HepG2 (cell line): Measurements from ENCODE around the gene STYXL1. TPM values are rescaled to one million over a fixed set of nuclear protein-coding genes. Genes with fewer than 3 reads are reported as not detected.

Experiments
- HDAC1 ChIP-seq: sonication (generic); formaldehyde crosslinking; IDR thresholded peaks from 2 replicates; pipeline ENCODE4 v1.5.1; 2020; ENCODE audit warnings: mild to moderate bottlenecking, missing genetic modification reagents
- RBM22 ChIP-seq: fragments of 200-400 bp; formaldehyde crosslinking; optimal IDR thresholded peaks from 2 replicates; pipeline ENCODE3; 2017; ENCODE audit warnings: mild to moderate bottlenecking, low read length, moderate library complexity
- ZNF280D ChIP-seq: sonication (generic); formaldehyde crosslinking; IDR thresholded peaks from 2 replicates; pipeline ENCODE4 v1.5.1; 2020; ENCODE audit warnings: mild to moderate bottlenecking, missing genetic modification reagents
- polyA plus RNA-seq, 8 experiments: library from polyadenylated mRNA; depleted of rRNA in 3 of 8; stranded (reverse) in 7 of 8; unstranded in 1 of 8; fragments of >200 nt; fragmentation: Illumina TruSeq in 4 of 8; extraction: Trizol in 4 of 8; gene quantifications; 2 replicates each; pipeline versions ENCODE4 v1.2.1 to v1.2.3, GENCODE V29; 2011 to 2016; ENCODE audit warnings: low read depth in 4 of 8, missing spikeins in 1 of 8, mixed read lengths in 1 of 8; ENCODE audit not compliant: insufficient read depth in 1 of 8
- total RNA-seq, 5 experiments: library from RNA; depleted of rRNA; stranded (reverse); fragments of >200 nt; fragmentation: Illumina TruSeq; extraction: Trizol; gene quantifications; 2 replicates each; pipeline ENCODE4 v1.2.3, GENCODE V29; 2016; ENCODE audit warnings: low read depth in 1 of 5
- TF ChIP-seq, protein P1 (sequence below): sonication (generic); formaldehyde crosslinking; IDR thresholded peaks from 2 replicates; pipeline ENCODE4 v1.5.0; 2020; ENCODE audit warnings: mild to moderate bottlenecking, missing genetic modification reagents, borderline replicate concordance
- TF ChIP-seq, protein P2 (sequence below): sonication (generic); formaldehyde crosslinking; IDR thresholded peaks from 2 replicates; pipeline ENCODE4 v1.5.1; 2020; ENCODE audit warnings: missing genetic modification reagents, mild to moderate bottlenecking, borderline replicate concordance

The STYXL1 gene
- total and polyA plus RNA-seq, 2 of the 13 experiments (the other 11 are each of a cell fraction or from before 2014, with no cell fraction given), result 23.9 to 38.3 TPM

DNA sequence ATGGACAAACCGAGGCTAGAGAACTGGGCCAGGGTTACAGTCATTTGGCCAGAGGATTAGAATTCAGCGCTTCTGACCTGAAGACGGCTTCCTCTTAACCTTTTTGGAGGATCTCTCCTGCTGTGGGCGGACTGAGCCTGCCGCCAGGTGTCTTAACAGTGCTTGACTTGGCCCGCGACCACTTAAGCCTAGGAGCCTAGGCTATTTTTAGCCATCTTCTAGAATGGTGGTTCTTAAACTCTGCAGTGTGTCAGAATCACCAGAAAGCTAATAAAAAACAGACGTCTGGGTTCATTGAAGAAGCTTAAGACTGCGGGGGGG lies 828 bp upstream of the STYXL1 start (continued):
- TF ChIP-seq, protein P1, sequence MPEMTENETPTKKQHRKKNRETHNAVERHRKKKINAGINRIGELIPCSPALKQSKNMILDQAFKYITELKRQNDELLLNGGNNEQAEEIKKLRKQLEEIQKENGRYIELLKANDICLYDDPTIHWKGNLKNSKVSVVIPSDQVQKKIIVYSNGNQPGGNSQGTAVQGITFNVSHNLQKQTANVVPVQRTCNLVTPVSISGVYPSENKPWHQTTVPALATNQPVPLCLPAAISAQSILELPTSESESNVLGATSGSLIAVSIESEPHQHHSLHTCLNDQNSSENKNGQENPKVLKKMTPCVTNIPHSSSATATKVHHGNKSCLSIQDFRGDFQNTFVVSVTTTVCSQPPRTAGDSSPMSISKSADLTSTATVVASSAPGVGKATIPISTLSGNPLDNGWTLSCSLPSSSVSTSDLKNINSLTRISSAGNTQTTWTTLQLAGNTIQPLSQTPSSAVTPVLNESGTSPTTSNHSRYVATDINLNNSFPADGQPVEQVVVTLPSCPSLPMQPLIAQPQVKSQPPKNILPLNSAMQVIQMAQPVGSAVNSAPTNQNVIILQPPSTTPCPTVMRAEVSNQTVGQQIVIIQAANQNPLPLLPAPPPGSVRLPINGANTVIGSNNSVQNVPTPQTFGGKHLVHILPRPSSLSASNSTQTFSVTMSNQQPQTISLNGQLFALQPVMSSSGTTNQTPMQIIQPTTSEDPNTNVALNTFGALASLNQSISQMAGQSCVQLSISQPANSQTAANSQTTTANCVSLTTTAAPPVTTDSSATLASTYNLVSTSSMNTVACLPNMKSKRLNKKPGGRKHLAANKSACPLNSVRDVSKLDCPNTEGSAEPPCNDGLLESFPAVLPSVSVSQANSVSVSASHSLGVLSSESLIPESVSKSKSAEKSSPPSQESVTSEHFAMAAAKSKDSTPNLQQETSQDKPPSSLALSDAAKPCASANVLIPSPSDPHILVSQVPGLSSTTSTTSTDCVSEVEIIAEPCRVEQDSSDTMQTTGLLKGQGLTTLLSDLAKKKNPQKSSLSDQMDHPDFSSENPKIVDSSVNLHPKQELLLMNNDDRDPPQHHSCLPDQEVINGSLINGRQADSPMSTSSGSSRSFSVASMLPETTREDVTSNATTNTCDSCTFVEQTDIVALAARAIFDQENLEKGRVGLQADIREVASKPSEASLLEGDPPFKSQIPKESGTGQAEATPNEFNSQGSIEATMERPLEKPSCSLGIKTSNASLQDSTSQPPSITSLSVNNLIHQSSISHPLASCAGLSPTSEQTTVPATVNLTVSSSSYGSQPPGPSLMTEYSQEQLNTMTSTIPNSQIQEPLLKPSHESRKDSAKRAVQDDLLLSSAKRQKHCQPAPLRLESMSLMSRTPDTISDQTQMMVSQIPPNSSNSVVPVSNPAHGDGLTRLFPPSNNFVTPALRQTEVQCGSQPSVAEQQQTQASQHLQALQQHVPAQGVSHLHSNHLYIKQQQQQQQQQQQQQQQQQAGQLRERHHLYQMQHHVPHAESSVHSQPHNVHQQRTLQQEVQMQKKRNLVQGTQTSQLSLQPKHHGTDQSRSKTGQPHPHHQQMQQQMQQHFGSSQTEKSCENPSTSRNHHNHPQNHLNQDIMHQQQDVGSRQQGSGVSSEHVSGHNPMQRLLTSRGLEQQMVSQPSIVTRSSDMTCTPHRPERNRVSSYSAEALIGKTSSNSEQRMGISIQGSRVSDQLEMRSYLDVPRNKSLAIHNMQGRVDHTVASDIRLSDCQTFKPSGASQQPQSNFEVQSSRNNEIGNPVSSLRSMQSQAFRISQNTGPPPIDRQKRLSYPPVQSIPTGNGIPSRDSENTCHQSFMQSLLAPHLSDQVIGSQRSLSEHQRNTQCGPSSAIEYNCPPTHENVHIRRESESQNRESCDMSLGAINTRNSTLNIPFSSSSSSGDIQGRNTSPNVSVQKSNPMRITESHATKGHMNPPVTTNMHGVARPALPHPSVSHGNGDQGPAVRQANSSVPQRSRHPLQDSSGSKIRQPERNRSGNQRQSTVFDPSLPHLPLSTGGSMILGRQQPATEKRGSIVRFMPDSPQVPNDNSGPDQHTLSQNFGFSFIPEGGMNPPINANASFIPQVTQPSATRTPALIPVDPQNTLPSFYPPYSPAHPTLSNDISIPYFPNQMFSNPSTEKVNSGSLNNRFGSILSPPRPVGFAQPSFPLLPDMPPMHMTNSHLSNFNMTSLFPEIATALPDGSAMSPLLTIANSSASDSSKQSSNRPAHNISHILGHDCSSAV (CRISPR knock-in tag), result no peak
- TF ChIP-seq RBM22 (no peak), ZNF280D (CRISPR knock-in tag) (no peak), HDAC1 (CRISPR knock-in tag) (no peak)
- TF ChIP-seq, protein P2, sequence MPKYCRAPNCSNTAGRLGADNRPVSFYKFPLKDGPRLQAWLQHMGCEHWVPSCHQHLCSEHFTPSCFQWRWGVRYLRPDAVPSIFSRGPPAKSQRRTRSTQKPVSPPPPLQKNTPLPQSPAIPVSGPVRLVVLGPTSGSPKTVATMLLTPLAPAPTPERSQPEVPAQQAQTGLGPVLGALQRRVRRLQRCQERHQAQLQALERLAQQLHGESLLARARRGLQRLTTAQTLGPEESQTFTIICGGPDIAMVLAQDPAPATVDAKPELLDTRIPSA (CRISPR knock-in tag), result no peak
